ENCODE measurements around the gene TSHZ3. TPM values are rescaled to one million over a fixed set of nuclear protein-coding genes. Genes with fewer than 3 reads are reported as not detected.

The TSHZ3 gene, protein sequence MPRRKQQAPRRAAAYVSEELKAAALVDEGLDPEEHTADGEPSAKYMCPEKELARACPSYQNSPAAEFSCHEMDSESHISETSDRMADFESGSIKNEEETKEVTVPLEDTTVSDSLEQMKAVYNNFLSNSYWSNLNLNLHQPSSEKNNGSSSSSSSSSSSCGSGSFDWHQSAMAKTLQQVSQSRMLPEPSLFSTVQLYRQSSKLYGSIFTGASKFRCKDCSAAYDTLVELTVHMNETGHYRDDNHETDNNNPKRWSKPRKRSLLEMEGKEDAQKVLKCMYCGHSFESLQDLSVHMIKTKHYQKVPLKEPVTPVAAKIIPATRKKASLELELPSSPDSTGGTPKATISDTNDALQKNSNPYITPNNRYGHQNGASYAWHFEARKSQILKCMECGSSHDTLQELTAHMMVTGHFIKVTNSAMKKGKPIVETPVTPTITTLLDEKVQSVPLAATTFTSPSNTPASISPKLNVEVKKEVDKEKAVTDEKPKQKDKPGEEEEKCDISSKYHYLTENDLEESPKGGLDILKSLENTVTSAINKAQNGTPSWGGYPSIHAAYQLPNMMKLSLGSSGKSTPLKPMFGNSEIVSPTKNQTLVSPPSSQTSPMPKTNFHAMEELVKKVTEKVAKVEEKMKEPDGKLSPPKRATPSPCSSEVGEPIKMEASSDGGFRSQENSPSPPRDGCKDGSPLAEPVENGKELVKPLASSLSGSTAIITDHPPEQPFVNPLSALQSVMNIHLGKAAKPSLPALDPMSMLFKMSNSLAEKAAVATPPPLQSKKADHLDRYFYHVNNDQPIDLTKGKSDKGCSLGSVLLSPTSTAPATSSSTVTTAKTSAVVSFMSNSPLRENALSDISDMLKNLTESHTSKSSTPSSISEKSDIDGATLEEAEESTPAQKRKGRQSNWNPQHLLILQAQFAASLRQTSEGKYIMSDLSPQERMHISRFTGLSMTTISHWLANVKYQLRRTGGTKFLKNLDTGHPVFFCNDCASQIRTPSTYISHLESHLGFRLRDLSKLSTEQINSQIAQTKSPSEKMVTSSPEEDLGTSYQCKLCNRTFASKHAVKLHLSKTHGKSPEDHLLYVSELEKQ
- total RNA-seq (8.0 TPM), polyA plus RNA-seq (ENCODE audit: insufficient read depth in 1 of 8, insufficient read length in 8 of 8, low replicate concordance in 1 of 8) (10 to 100 TPM; 13.9 to 19.8 (median 16.8) TPM)
- long read RNA-seq, donor 1, full-length matches to known transcripts = 2 of 2 reads
- long read RNA-seq, donor 1, partial matches to known transcripts = 0 of 2 reads
- long read RNA-seq, donor 1, other reads (novel, unspliced or antisense) = 0 of 2 reads
- long read RNA-seq, donor 2 = 0 reads
- long read RNA-seq, donor 3, full-length matches to known transcripts = 6 of 6 reads
- long read RNA-seq, donor 3, partial matches to known transcripts = 0 of 6 reads
- long read RNA-seq, donor 3, other reads (novel, unspliced or antisense) = 0 of 6 reads
- long read RNA-seq, donor 4, full-length matches to known transcripts = 7 of 7 reads
- long read RNA-seq, donor 4, partial matches to known transcripts = 0 of 7 reads
- long read RNA-seq, donor 4, other reads (novel, unspliced or antisense) = 0 of 7 reads
- long read RNA-seq, donor 5, full-length matches to known transcripts = 7 of 7 reads
- long read RNA-seq, donor 5, partial matches to known transcripts = 0 of 7 reads
- long read RNA-seq, donor 5, other reads (novel, unspliced or antisense) = 0 of 7 reads
- long read RNA-seq, donor 6, full-length matches to known transcripts = 4 of 4 reads
- long read RNA-seq, donor 6, partial matches to known transcripts = 0 of 4 reads
- long read RNA-seq, donor 6, other reads (novel, unspliced or antisense) = 0 of 4 reads
- long read RNA-seq, donor 7, full-length matches to known transcripts = 1 of 1 reads
- long read RNA-seq, donor 7, partial matches to known transcripts = 0 of 1 reads
- long read RNA-seq, donor 7, other reads (novel, unspliced or antisense) = 0 of 1 reads
- long read RNA-seq, donor 8, full-length matches to known transcripts = 1 of 1 reads
- long read RNA-seq, donor 8, partial matches to known transcripts = 0 of 1 reads
- long read RNA-seq, donor 8, other reads (novel, unspliced or antisense) = 0 of 1 reads
- long read RNA-seq, donor 9, full-length matches to known transcripts = 2 of 2 reads
- long read RNA-seq, donor 9, partial matches to known transcripts = 0 of 2 reads
- long read RNA-seq, donor 9, other reads (novel, unspliced or antisense) = 0 of 2 reads
- long read RNA-seq, donor 10, full-length matches to known transcripts = 5 of 16 reads
- long read RNA-seq, donor 10, partial matches to known transcripts = 11 of 16 reads
- long read RNA-seq, donor 10, other reads (novel, unspliced or antisense) = 0 of 16 reads
- long read RNA-seq, donor 11, full-length matches to known transcripts = 1 of 1 reads
- long read RNA-seq, donor 11, partial matches to known transcripts = 0 of 1 reads
- long read RNA-seq, donor 11, other reads (novel, unspliced or antisense) = 0 of 1 reads

DNA sequence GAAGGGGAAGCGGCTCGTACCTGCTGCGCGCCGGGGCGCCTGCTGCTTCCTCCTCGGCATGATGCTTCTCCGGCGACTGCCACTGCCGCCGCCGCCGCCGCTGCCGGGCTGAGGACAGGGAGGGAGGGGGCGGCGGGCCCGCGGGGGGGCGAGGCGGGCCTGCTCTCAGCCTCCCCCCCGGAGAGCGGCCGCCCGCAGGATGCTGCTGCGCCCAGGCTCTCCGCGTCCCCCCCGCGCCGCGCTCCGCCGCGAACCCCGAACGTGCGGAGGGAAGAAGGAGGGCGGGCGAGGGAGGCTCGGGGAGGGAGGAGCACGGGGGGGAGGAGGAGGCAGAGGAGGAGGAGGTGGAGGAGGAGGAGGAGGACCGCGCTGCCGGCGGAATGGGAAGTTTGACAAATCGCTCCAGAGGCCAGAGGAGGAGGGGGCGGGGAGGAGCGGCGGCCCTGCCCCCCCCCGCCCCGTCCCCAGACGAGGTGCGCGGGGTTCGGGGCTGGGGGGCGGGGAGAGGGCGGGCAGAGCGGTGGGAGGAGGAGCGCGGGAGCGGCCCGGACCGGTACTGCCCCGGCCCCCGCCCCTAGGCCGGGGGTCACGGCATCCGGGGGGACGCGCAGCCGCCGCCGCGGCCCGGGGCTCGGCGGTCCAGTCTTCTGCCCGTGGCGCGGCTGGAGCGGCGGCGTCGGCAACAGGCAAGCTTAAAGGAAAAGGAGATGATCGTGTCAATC is at the start of gene TSHZ3:
Gene TSHZ3 (minus strand): TSS at position 277 of the 722 bp plus-strand sequence. CDS start 217 bp downstream, at position 60.
- no peaks in the 10 kb centered on the region for H3K9me3 ChIP-seq (replicated peaks; ENCODE audit: control insufficient read depth, low read depth, low read length)
- H3K27me3 ChIP-seq (ENCODE audit: control insufficient read depth, insufficient read depth, low read length) = peaks cover 25% of the 10 kb centered on the region
- under 1% methylated on average over 50 of the region's 86 CpGs for WGBS (ENCODE audit: insufficient coverage)
- peaks cover 2% of the 10 kb centered on the region for H3K36me3 ChIP-seq (ENCODE audit: control insufficient read depth, insufficient read depth, low read length)
- DNase-seq = peak; percentile 94
- peak within 1 kb of the TSS; percentile 79 for H3K27ac ChIP-seq (ENCODE audit: low read length)
- H3K4me3 ChIP-seq (ENCODE audit: low read length) = peak within 1 kb of the TSS; percentile 75
- peaks cover 47% of the 10 kb centered on the region for H3K4me1 ChIP-seq (ENCODE audit: control insufficient read depth, insufficient read depth, low read length)

DNA sequence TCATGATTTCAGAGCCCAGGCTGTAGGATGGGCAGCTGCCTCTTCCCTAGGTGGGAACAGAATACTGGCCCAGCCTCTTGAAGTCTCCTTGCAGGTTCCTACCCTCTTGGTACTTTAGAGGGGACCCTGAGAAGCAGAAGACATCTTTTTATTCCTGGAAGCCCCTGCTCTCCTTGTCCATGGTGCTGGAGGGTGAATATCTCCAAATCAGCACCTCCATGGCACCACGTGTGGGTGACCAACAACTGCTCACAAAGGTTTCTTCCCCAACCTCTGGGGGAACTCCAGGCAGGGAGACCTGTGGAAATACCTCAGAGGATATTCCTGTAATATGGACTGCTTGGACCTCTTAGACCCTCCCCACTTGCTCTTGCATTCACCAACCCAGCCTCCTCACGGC is 48.1 kb upstream of the TSHZ3 start:
- no peaks in the 10 kb centered on the region for H3K27me3 ChIP-seq (ENCODE audit: control insufficient read depth, insufficient read depth, low read length)
- no peaks in the 10 kb centered on the region for H3K9me3 ChIP-seq (replicated peaks; ENCODE audit: control insufficient read depth, low read depth, low read length)
- no peaks in the 10 kb centered on the region for H3K36me3 ChIP-seq (ENCODE audit: control insufficient read depth, insufficient read depth, low read length)
- no peak for DNase-seq
- no peak overlapping the region for H3K27ac ChIP-seq (ENCODE audit: low read length)
- 14% methylated on average over 1 of the region's 2 CpGs for WGBS (ENCODE audit: insufficient coverage)
- no peak overlapping the region for H3K4me3 ChIP-seq (ENCODE audit: low read length)
- peaks cover 7% of the 10 kb centered on the region for H3K4me1 ChIP-seq (ENCODE audit: control insufficient read depth, insufficient read depth, low read length)

DNA sequence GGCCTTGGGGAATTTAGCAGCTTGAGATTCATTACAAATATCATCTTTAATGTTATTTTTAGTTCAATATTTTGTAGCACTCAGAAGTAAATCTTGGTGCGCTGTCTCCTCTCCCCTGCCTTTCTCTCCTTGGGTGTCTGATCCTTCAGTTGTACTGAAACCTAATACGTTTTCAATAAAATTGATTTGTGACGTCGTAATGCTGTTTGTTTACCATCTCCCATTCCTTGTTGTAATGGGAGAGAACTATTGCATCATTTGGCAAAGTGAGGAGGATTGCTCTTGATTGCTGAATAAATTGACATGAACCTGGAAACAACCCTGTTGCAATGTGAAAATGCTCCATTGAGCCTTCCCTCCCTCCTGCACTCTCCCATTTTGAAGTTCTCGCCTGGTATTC is 43.2 kb upstream of the TSHZ3 start:
- no peak for DNase-seq
- no peak overlapping the region for H3K27ac ChIP-seq (ENCODE audit: low read length)
- WGBS (ENCODE audit: insufficient coverage) = no CpG with 5 or more reads among the region's 5 CpGs
- H3K4me3 ChIP-seq (ENCODE audit: low read length) = no peak overlapping the region
- H3K36me3 ChIP-seq (ENCODE audit: control insufficient read depth, insufficient read depth, low read length) = no peaks in the 10 kb centered on the region
- H3K27me3 ChIP-seq (ENCODE audit: control insufficient read depth, insufficient read depth, low read length) = no peaks in the 10 kb centered on the region
- H3K4me1 ChIP-seq (ENCODE audit: control insufficient read depth, insufficient read depth, low read length) = peaks cover 27% of the 10 kb centered on the region
- H3K9me3 ChIP-seq (replicated peaks; ENCODE audit: control insufficient read depth, low read depth, low read length) = no peaks in the 10 kb centered on the region

DNA sequence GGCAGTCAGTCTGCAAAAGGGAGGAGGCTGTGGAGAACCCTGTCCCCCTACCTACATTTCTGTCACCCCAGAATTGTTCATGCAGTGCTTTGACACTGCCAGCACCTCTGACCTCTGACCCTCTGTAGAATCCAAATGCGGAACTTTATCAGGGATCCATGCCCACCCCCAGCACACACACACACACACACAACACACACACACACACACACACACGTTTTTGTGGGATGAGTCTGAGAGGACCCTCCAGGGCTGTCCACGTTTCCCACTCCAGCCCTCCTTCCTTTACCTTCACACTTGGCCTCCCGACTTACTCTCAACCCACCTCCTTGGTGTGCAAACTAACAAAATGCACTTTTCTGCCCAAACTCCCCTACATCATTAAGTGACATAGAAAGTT is 42.3 kb upstream of the TSHZ3 start:
- DNase-seq = no peak
- no peaks in the 10 kb centered on the region for H3K36me3 ChIP-seq (ENCODE audit: control insufficient read depth, insufficient read depth, low read length)

DNA sequence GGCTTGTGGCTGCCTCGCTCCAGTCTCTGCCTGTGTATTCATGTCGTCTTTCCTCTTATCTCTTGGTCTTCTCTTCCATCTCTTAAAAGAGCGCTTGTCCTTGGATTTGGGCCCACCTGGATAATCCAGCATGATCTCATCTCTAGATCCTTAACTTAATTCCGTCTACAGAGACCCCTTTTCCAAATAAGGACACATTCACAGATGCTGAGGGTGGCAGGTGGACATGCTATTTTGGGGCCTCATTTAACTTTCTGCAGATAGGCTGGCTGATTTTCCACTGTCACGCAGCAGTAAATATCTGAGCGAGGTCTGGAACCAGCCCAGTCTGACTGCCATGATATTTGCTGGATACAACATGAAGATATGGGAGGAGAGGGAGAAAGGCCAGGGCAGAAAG is 41.5 kb upstream of the TSHZ3 start:
- Histone ChIP-seq H3K27me3 (ENCODE audit: control insufficient read depth, insufficient read depth, low read length) (no peaks in the 10 kb centered on the region), H3K4me1 (ENCODE audit: control insufficient read depth, insufficient read depth, low read length) (peaks cover 45% of the 10 kb centered on the region), H3K27ac (ENCODE audit: low read length) (no peak overlapping the region), H3K4me3 (ENCODE audit: low read length) (no peak overlapping the region), H3K9me3 (replicated peaks; ENCODE audit: control insufficient read depth, low read depth, low read length) (no peaks in the 10 kb centered on the region), H3K36me3 (ENCODE audit: control insufficient read depth, insufficient read depth, low read length) (no peaks in the 10 kb centered on the region)
- DNase-seq = peak; percentile 46
- WGBS (ENCODE audit: insufficient coverage) = 78% methylated on average over 4 of the region's 6 CpGs

More for the DNA sequence above, 42.3 kb upstream of the TSHZ3 start:
- H3K4me3 ChIP-seq (ENCODE audit: low read length) = no peak overlapping the region
- 63% methylated on average over 2 of the region's 4 CpGs for WGBS (ENCODE audit: insufficient coverage)
- peaks cover 37% of the 10 kb centered on the region for H3K4me1 ChIP-seq (ENCODE audit: control insufficient read depth, insufficient read depth, low read length)
- no peak overlapping the region for H3K27ac ChIP-seq (ENCODE audit: low read length)
- H3K9me3 ChIP-seq (replicated peaks; ENCODE audit: control insufficient read depth, low read depth, low read length) = no peaks in the 10 kb centered on the region
- no peaks in the 10 kb centered on the region for H3K27me3 ChIP-seq (ENCODE audit: control insufficient read depth, insufficient read depth, low read length)

DNA sequence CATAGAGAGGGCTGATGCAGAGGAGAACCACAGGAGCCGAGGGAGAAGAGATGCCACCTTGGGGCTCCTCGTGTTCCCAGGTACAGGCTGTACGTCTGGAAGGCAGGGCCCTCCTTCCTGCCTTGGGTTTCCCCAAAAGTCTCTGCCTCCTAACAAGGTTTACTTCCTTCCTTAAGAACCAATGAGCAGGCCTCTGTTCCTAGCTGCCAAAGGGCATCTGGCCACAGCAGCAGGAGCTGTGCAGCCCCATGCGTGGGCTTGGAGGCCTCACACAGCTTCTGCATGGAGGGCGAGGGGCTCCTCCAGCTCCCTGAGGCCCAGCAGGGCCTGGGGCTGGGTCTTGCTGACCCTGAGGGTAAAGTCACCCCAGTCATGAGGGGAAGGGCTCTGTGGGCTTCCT is 40.6 kb upstream of the TSHZ3 start:
- H3K4me3 ChIP-seq (ENCODE audit: low read length) = no peak overlapping the region
- peaks cover 48% of the 10 kb centered on the region for H3K4me1 ChIP-seq (ENCODE audit: control insufficient read depth, insufficient read depth, low read length)
- H3K9me3 ChIP-seq (replicated peaks; ENCODE audit: control insufficient read depth, low read depth, low read length) = no peaks in the 10 kb centered on the region
- H3K36me3 ChIP-seq (ENCODE audit: control insufficient read depth, insufficient read depth, low read length) = no peaks in the 10 kb centered on the region
- no peaks in the 10 kb centered on the region for H3K27me3 ChIP-seq (ENCODE audit: control insufficient read depth, insufficient read depth, low read length)
- 91% methylated on average over 4 of the region's 5 CpGs for WGBS (ENCODE audit: insufficient coverage)
- H3K27ac ChIP-seq (ENCODE audit: low read length) = no peak overlapping the region
- DNase-seq = no peak

DNA sequence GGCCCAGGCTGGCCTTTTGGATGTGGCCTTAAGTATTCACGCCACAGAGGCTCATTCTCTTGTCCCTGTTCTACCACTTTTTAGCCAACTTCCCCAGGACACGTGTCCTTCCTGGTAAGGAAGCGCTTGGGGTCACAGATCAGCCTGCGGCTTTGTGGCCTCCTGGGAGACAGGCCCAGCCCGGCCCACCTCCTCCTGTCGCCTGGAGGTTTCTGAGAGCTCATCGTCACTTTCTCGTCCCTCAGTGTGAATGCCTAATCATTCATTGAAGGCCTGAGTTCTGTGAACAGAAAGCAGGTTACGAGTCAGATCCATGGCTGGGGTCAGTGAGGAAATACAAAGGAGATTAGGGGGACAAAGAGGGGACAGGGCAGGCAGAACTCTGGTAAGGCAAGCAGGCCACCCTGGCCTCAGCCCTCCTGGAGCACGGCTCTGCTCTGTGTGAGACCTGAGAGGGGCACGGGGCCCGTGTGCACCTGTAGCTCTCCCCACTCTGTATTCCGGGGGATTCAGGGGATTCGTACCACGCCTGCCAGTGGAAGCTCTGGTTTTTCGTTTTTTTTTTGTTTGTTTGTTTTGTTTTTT is 38.6 kb upstream of the TSHZ3 start:
- Histone ChIP-seq H3K27me3 (ENCODE audit: control insufficient read depth, insufficient read depth, low read length) (no peaks in the 10 kb centered on the region), H3K9me3 (replicated peaks; ENCODE audit: control insufficient read depth, low read depth, low read length) (no peaks in the 10 kb centered on the region), H3K36me3 (ENCODE audit: control insufficient read depth, insufficient read depth, low read length) (no peaks in the 10 kb centered on the region), H3K27ac (ENCODE audit: low read length) (no peak overlapping the region), H3K4me1 (ENCODE audit: control insufficient read depth, insufficient read depth, low read length) (peaks cover 45% of the 10 kb centered on the region), H3K4me3 (ENCODE audit: low read length) (no peak overlapping the region)
- 80% methylated on average over 12 of the region's 16 CpGs for WGBS (ENCODE audit: insufficient coverage)
- no peak for DNase-seq

- no peak overlapping the region for H3K4me3 ChIP-seq (ENCODE audit: low read length)
- no peak overlapping the region for H3K27ac ChIP-seq (ENCODE audit: low read length)
- peaks cover 42% of the 10 kb centered on the region for H3K4me1 ChIP-seq (ENCODE audit: control insufficient read depth, insufficient read depth, low read length)
- no peaks in the 10 kb centered on the region for H3K9me3 ChIP-seq (replicated peaks; ENCODE audit: control insufficient read depth, low read depth, low read length)
- 91% methylated on average over 8 of the region's 8 CpGs for WGBS (ENCODE audit: insufficient coverage)
- DNase-seq = no peak
- no peaks in the 10 kb centered on the region for H3K27me3 ChIP-seq (ENCODE audit: control insufficient read depth, insufficient read depth, low read length)
- no peaks in the 10 kb centered on the region for H3K36me3 ChIP-seq (ENCODE audit: control insufficient read depth, insufficient read depth, low read length)
Observed at GRCh38 chr19:31386806-31387205, 37.6 kb upstream of the TSHZ3 start.
